Measurements from ENCODE around the gene TRIM54. TPM values are rescaled to one million over a fixed set of nuclear protein-coding genes. Genes with fewer than 3 reads are reported as not detected.

TRIM54 gene
- total and polyA plus RNA-seq, 2 of the 4 experiments (the other 2 are of a cell fraction): 0.15 TPM; not detected in 1

GRCh38 chr2:27237341-27237945, 44.8 kb upstream of the TRIM54 start:
- H2BK5ac ChIP-seq (ENCODE audit: low read depth, low read length, poor library complexity, severe bottlenecking): no peak overlapping the region
- no peak overlapping the region for H2AK5ac ChIP-seq (ENCODE audit: low read depth, low read length)
- ChIA-PET CTCF (no interaction called here), POLR2A (ENCODE audit: unreplicated experiment) (no interaction called here)
- H3K4me3 ChIP-seq (ENCODE audit: insufficient read depth, low read depth, low read length): no peak overlapping the region
- dilution Hi-C loops (cut with HindIII; ENCODE audit: low sequenced_read_pairs, unreplicated experiment): no loop called here
- H3K9ac ChIP-seq (ENCODE audit: low read depth, low read length): no peak overlapping the region
- H4K20me1 ChIP-seq (ENCODE audit: insufficient read depth, low read length): no peaks in the 10 kb centered on the region; the same call in 1 of the 2 replicates
- H3K79me1 ChIP-seq (ENCODE audit: low read depth in 1 of 2, low read length in 2 of 2): no peaks in the 10 kb centered on the region; a peak in 1 of 4 replicates
- no peak overlapping the region for H4K5ac ChIP-seq (ENCODE audit: low read depth, low read length)
- no peak overlapping the region for H3K4me2 ChIP-seq (ENCODE audit: low read depth, low read length)
- no peak overlapping the region for H3K23ac ChIP-seq (ENCODE audit: low read depth, low read length)
- no peak overlapping the region for H3K56ac ChIP-seq (ENCODE audit: extremely low read depth, insufficient read depth, low read length)
- no peak overlapping the region for H2BK15ac ChIP-seq (ENCODE audit: low read depth, low read length)
- no peak overlapping the region for H2BK120ac ChIP-seq (ENCODE audit: low read depth, low read length)
- H4K91ac ChIP-seq (ENCODE audit: insufficient read depth, low read depth, low read length): no peak overlapping the region
- no peak overlapping the region for H3K18ac ChIP-seq (ENCODE audit: low read depth, low read length)
- H3K9me3 ChIP-seq (ENCODE audit: control insufficient read depth, insufficient read depth, low read length): no peaks in the 10 kb centered on the region
- ATAC-seq (ENCODE audit: low read depth) (no peak), DNase-seq (no peak)
- no peak overlapping the region for H3K27ac ChIP-seq (ENCODE audit: insufficient read depth, low read length)
- H3K27me3 ChIP-seq (ENCODE audit: control insufficient read depth, insufficient read depth, low read length): no peaks in the 10 kb centered on the region
- intact Hi-C loops (cut with micrococcal nuclease): no loop called here
- TF ChIP-seq CEBPB (IDR thresholded peaks at IDR 0.05; ENCODE audit: low read depth, low read length): no peak
- no peak for TF ChIP-seq POLR2A (IDR thresholded peaks at IDR 0.05; ENCODE audit: low read depth, low read length)
- TF ChIP-seq CHD1 (IDR thresholded peaks at IDR 0.05; ENCODE audit: low read depth, low read length): no peak
- TF ChIP-seq BHLHE40 (IDR thresholded peaks at IDR 0.05; ENCODE audit: low read depth, low read length): no peak
- no peak for TF ChIP-seq MXI1 (IDR thresholded peaks at IDR 0.05; ENCODE audit: borderline replicate concordance, low read depth, low read length)
- TF ChIP-seq RCOR1 (IDR thresholded peaks at IDR 0.05; ENCODE audit: insufficient replicate concordance, low read length): no peak
- no peak for TF ChIP-seq CTCF (conservative IDR thresholded peaks at IDR 0.05; ENCODE audit: low read depth, low read length)
- no peak for TF ChIP-seq NFE2L2 (IDR thresholded peaks at IDR 0.05; ENCODE audit: low read depth, low read length)
- no peak for TF ChIP-seq RFX5 (IDR thresholded peaks at IDR 0.05; ENCODE audit: low read depth, low read length)
- no peak for TF ChIP-seq MAZ (IDR thresholded peaks at IDR 0.05; ENCODE audit: borderline replicate concordance, low read depth, low read length)
- TF ChIP-seq SMC3 (IDR thresholded peaks at IDR 0.05; ENCODE audit: low read depth, low read length): no peak
- TF ChIP-seq ELK1 (IDR thresholded peaks at IDR 0.05; ENCODE audit: borderline replicate concordance, low read depth, low read length): no peak
- TF ChIP-seq USF2 (IDR thresholded peaks at IDR 0.05; ENCODE audit: low read depth, low read length): no peak
- TF ChIP-seq FOS (IDR thresholded peaks at IDR 0.05; ENCODE audit: low read depth, low read length): no peak
- no peak for TF ChIP-seq RAD21 (IDR thresholded peaks at IDR 0.05; ENCODE audit: low read length)
- TF ChIP-seq MAFK (IDR thresholded peaks at IDR 0.05; ENCODE audit: low read depth, low read length): no peak
- no TSS peak for BruUV-seq (replicated peaks)
- in situ Hi-C loops (cut with MboI; ENCODE audit: low sequenced_read_pairs): no loop called here
- no peak overlapping the region for H4K8ac ChIP-seq (ENCODE audit: low read depth in 2 of 2, low read length in 2 of 2)
- H2AK9ac ChIP-seq (replicated peaks; ENCODE audit: low read depth, low read length, poor library complexity): no peak overlapping the region
- H2BK20ac ChIP-seq (ENCODE audit: low read depth, low read length): no peak overlapping the region
- 100% methylated on average over 7 of the region's 15 CpGs; no CpG with 5 or more reads in 1 of the 2 experiments for WGBS, 2 experiments (ENCODE audit: extremely low coverage in 2 of 2, insufficient read length in 1 of 2)
- no peak overlapping the region for H2AFZ ChIP-seq (replicated peaks; ENCODE audit: low read length, poor library complexity)
- peaks cover 89% of the 10 kb centered on the region for H3K36me3 ChIP-seq (ENCODE audit: control insufficient read depth, insufficient read depth, low read length)
- no peak overlapping the region for H3K4ac ChIP-seq (ENCODE audit: low read depth, low read length)
- H3K4me1 ChIP-seq (ENCODE audit: control insufficient read depth, insufficient read depth, low read length): no peaks in the 10 kb centered on the region
- H3K14ac ChIP-seq (replicated peaks; ENCODE audit: low read depth, low read length): no peak overlapping the region
- H3K9me1 ChIP-seq (ENCODE audit: insufficient read depth, low read length): no peaks in the 10 kb centered on the region

All from IMR-90 (cell line).